H1 (cell line): ENCODE results near the gene RFT1. TPM values are rescaled to one million over a fixed set of nuclear protein-coding genes. Genes with fewer than 3 reads are reported as not detected.

Source experiments
- ATF2 ChIP-seq: IDR thresholded peaks from 2 replicates; pipeline ENCODE4 v1.6.1; 2012; ENCODE audit warnings: low read length, inconsistent platforms
- CTCF ChIP-seq, 3 experiments: IDR thresholded peaks; 1 replicate in 2 of 3; 2 replicates in 1 of 3; pipeline versions ENCODE4 v1.5.1 to v1.6.1; 2011; ENCODE audit warnings: low read length in 3 of 3, mild to moderate bottlenecking in 3 of 3, inconsistent platforms in 2 of 3, low read depth in 1 of 3, moderate library complexity in 1 of 3; ENCODE audit not compliant: insufficient read depth in 1 of 3; ENCODE audit errors: control extremely low read depth in 1 of 3
- TBP ChIP-seq: IDR thresholded peaks from 2 replicates; pipeline ENCODE4 v1.6.1; 2011; ENCODE audit warnings: low read depth, low read length, improper control_type of control experiment
- polyA plus RNA-seq, 7 experiments: library from polyadenylated mRNA; depleted of rRNA in 3 of 7; stranded (reverse) in 5 of 7; unstranded in 2 of 7; fragments of >200 nt in 5 of 7; fragments of 200-250 nt in 2 of 7; gene quantifications; 1 replicate in 5 of 7; 2 replicates in 1 of 7; 4 replicates in 1 of 7; pipeline versions ENCODE4 v1.2.1 to v1.2.3, GENCODE V29; 2011 to 2013; ENCODE audit warnings: missing spikeins in 2 of 7, mixed read lengths in 2 of 7
- total RNA-seq: library from RNA; stranded (reverse); fragmentation: NEBNext Ultra II Directional; extraction: Animal tissue kit (Norgen Biotek cat#: 25700); gene quantifications from 2 replicates; pipeline ENCODE4 v1.2.1, GENCODE V29; 2021

The RFT1 gene
- total and polyA plus RNA-seq, 2 of the 8 experiments (the other 6 are each of a cell fraction or from before 2014, with no cell fraction given): 27.7 to 42.4 TPM

GRCh38 chr3:53142986-53143385, 12.8 kb upstream of the RFT1 start (continued):
- TF ChIP-seq TBP: no peak
- no peak for TF ChIP-seq ATF2
- no peak for TF ChIP-seq CTCF (IDR thresholded peaks at IDR 0.05; ENCODE audit: control extremely low read depth in 1 of 3, insufficient read depth in 1 of 3, low read depth in 1 of 3, low read length in 3 of 3)
